Esophagus squamous epithelium (tissue), 4 donors: ENCODE data around the gene NUP50.

ENCODE experiments used
- POLR2A ChIP-seq, 4 donors: fragments of 450-650 bp; IDR thresholded peaks; one replicate each; pipeline ENCODE4 v1.6.1; 2017; ENCODE audit warnings: antibody characterized with exemption in 4 of 4, mild to moderate bottlenecking in 4 of 4, moderate library complexity in 3 of 4
- TF ChIP-seq, protein P1 (sequence below), 6 experiments: fragments of 450-650 bp in 4 of 6; fragments of 200-600 bp in 2 of 6; sonication (generic) in 2 of 6; IDR thresholded peaks; one replicate each; pipeline ENCODE4 v1.5.1; 2016 to 2019; ENCODE audit warnings: antibody characterized with exemption in 6 of 6, mild to moderate bottlenecking in 4 of 6, moderate library complexity in 4 of 6

- no peak for TF ChIP-seq POLR2A (IDR thresholded peaks at IDR 0.05)
- TF ChIP-seq, protein P1, sequence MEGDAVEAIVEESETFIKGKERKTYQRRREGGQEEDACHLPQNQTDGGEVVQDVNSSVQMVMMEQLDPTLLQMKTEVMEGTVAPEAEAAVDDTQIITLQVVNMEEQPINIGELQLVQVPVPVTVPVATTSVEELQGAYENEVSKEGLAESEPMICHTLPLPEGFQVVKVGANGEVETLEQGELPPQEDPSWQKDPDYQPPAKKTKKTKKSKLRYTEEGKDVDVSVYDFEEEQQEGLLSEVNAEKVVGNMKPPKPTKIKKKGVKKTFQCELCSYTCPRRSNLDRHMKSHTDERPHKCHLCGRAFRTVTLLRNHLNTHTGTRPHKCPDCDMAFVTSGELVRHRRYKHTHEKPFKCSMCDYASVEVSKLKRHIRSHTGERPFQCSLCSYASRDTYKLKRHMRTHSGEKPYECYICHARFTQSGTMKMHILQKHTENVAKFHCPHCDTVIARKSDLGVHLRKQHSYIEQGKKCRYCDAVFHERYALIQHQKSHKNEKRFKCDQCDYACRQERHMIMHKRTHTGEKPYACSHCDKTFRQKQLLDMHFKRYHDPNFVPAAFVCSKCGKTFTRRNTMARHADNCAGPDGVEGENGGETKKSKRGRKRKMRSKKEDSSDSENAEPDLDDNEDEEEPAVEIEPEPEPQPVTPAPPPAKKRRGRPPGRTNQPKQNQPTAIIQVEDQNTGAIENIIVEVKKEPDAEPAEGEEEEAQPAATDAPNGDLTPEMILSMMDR (IDR thresholded peaks at IDR 0.05), result no peak
Measured at GRCh38 chr22:45129703-45130524, 33.8 kb upstream of the NUP50 start.
